Spinal cord (tissue), 10 donors: Measurements from ENCODE around the gene TMOD3. TPM values are rescaled to one million over a fixed set of nuclear protein-coding genes. Genes with fewer than 3 reads are reported as not detected.
A peak's percentile ranks its signal among the peaks of the same experiment; 100 is the strongest.

Experiments
- DNase-seq, 6 donors: peaks; one replicate each; pipeline versions ENCODE4 v3.0.0 to v3.0.0-alpha.2; 2013 to 2015; ENCODE audit warnings: low spot score in 6 of 6, low read depth in 4 of 6
- H3K27ac ChIP-seq: one replicate; pipeline ENCODE4 v1.5.1; 2013; ENCODE audit warnings: low read depth, low read length, control low read depth
- H3K27me3 ChIP-seq: one replicate; pipeline ENCODE4 v1.6.1; 2013; ENCODE audit warnings: low read length; ENCODE audit not compliant: control insufficient read depth, insufficient read depth
- H3K36me3 ChIP-seq: one replicate; pipeline ENCODE4 v1.6.1; 2013; ENCODE audit warnings: low read length; ENCODE audit not compliant: control insufficient read depth, insufficient read depth
- H3K4me1 ChIP-seq: one replicate; pipeline ENCODE4 v1.6.1; 2013; ENCODE audit warnings: low read length; ENCODE audit not compliant: control insufficient read depth, insufficient read depth
- H3K4me3 ChIP-seq: one replicate; pipeline ENCODE4 v1.5.1; 2013; ENCODE audit warnings: low read depth, low read length, control low read depth
- H3K9me3 ChIP-seq: one replicate; pipeline ENCODE4 v1.6.1; 2013; ENCODE audit warnings: low read length; ENCODE audit not compliant: control insufficient read depth, insufficient read depth
- WGBS: methylation state at CpG from one replicate; pipeline ENCODE4 v1.1.5; 2013; ENCODE audit warnings: missing lambda C conversion rate; ENCODE audit not compliant: insufficient coverage; 5-methylcytosine and 5-hydroxymethylcytosine counted together
- polyA plus RNA-seq, 2 donors: library from polyadenylated mRNA; unstranded; fragments of 120-200 nt; gene quantifications; one replicate each; pipeline ENCODE4 v1.2.1, GENCODE V29; 2013; ENCODE audit not compliant: insufficient read length in 2 of 2
- small RNA-seq: library from RNA; depleted of rRNA; stranded (forward); fragments of <200 nt; gene quantifications from one replicate; pipeline ENCODE3, GENCODE V24; 2014; ENCODE audit warnings: low replicate concordance
- total RNA-seq, 2 donors: library from RNA; depleted of rRNA in 1 of 2; stranded (reverse); fragments of 120-200 nt in 1 of 2; fragments of >200 nt in 1 of 2; gene quantifications; one replicate each; pipeline versions ENCODE4 v1.2.3 to v1.2.4, GENCODE V29; 2013 to 2014
- donor health status: healthy.

Gene TMOD3
- total and polyA plus RNA-seq, 4 donors, result 26.5 to 60.4 (median 34.9) TPM

- no peak for DNase-seq
- Histone ChIP-seq H3K27ac (no peak overlapping the region), H3K27me3 (no peaks in the 10 kb centered on the region), H3K36me3 (peaks cover 53% of the 10 kb centered on the region), H3K4me1 (no peaks in the 10 kb centered on the region), H3K4me3 (no peak overlapping the region), H3K9me3 (no peaks in the 10 kb centered on the region)
- 90% methylated on average over 2 of the region's 2 CpGs for WGBS
These were observed 117.7 kb downstream of the TMOD3 start for GRCh38 chr15:51947124-51947523.

DNA sequence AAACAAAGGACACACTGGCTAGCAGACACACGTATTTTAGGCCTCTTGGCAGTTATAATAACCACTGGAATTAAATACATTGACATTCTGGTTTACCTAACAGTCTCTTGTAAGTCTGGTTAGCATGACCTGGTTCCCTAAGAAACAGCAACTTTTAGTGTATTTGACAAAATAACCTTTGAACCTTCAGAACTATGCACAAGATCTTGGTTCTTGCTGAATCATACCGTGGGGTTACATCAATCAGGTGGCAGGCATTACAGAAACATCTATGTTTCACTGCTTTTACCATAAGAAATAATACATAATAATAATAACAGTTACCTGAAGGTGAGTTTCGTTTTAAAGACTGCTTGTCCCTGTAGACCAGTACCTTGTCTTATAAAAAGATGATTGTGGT is 123.4 kb downstream of the TMOD3 start:
- WGBS, result 86% methylated on average over 1 of the region's 3 CpGs
- DNase-seq, result no peak
- H3K4me1 ChIP-seq, result no peaks in the 10 kb centered on the region
- no peaks in the 10 kb centered on the region for H3K9me3 ChIP-seq
- H3K36me3 ChIP-seq, result peaks cover 61% of the 10 kb centered on the region
- no peak overlapping the region for H3K4me3 ChIP-seq
- H3K27me3 ChIP-seq, result no peaks in the 10 kb centered on the region
- H3K27ac ChIP-seq, result no peak overlapping the region

GRCh38 chr15:51955504-51955903 is 126.1 kb downstream of the TMOD3 start:
- 49% methylated on average over 2 of the region's 3 CpGs for WGBS

More at GRCh38 chr15:51955504-51955903, 126.1 kb downstream of the TMOD3 start:
- Histone ChIP-seq H3K9me3 (no peaks in the 10 kb centered on the region), H3K4me3 (no peak overlapping the region), H3K36me3 (peaks cover 49% of the 10 kb centered on the region), H3K4me1 (no peaks in the 10 kb centered on the region), H3K27ac (no peak overlapping the region), H3K27me3 (no peaks in the 10 kb centered on the region)
- DNase-seq, result peak in 1 of 6 donors; percentile 68

Small RNA genes within 50 kb of the gene (small RNA-seq; reads per million reads assigned to genes)
- gene AC090971.5 (not detected), gene RF00017 (not detected), gene RF00019 (not detected), gene RNU6-90P (not detected)

Other genes with a start within 250 kb of the TMOD3 start
- 100 to 1,000 TPM in 1 of 2 donors, 10 to 100 TPM in 1; 70.4 to 170 TPM for gene DMXL2, start 206.9 kb upstream of the TMOD3 start, total RNA-seq
- 100 to 1,000 TPM in 1 of 2 donors, 10 to 100 TPM in 1; 98.2 to 114 TPM for gene DMXL2, start 206.9 kb upstream of the TMOD3 start, polyA plus RNA-seq
- gene SCG3, start 148.2 kb upstream of the TMOD3 start, total RNA-seq, result 10 to 100 TPM; 25.4 to 56.0 TPM
- gene SCG3, start 148.2 kb upstream of the TMOD3 start, polyA plus RNA-seq, result 100 to 1,000 TPM; 117 to 153 TPM
- 10 to 100 TPM; 10.7 to 23.8 TPM for gene LYSMD2, start 92.0 kb upstream of the TMOD3 start, total RNA-seq
- gene LYSMD2, start 92.0 kb upstream of the TMOD3 start, polyA plus RNA-seq, result 10 to 100 TPM; 23.5 to 23.8 TPM
- 100 to 1,000 TPM in 1 of 2 donors, 10 to 100 TPM in 1; 57.1 to 220 TPM for gene TMOD2, start 78.1 kb upstream of the TMOD3 start, total RNA-seq
- 100 to 1,000 TPM; 114 to 160 TPM for gene TMOD2, start 78.1 kb upstream of the TMOD3 start, polyA plus RNA-seq
- gene LEO1, start 142.1 kb downstream of the TMOD3 start, total RNA-seq, result 10 to 100 TPM; 26.4 to 29.7 TPM
- 10 to 100 TPM; 29.0 to 30.0 TPM for gene LEO1, start 142.1 kb downstream of the TMOD3 start, polyA plus RNA-seq
- gene MAPK6, start 189.6 kb downstream of the TMOD3 start, total RNA-seq, result 10 to 100 TPM; 36.5 to 85.9 TPM
- 10 to 100 TPM; 55.1 to 73.4 TPM for gene MAPK6, start 189.6 kb downstream of the TMOD3 start, polyA plus RNA-seq